Retinal pigment epithelial cell (primary cell): ENCODE measurements around the gene ULK1.

ENCODE experiments used
- DNase-seq: peaks from one replicate; pipeline ENCODE4 v3.0.0-alpha.2; 2010; ENCODE audit warnings: low read depth
- H3K4me3 ChIP-seq: 2 replicates; pipeline ENCODE4 v1.5.1; 2011; ENCODE audit warnings: mild to moderate bottlenecking, low read length, control low read depth, moderate library complexity
- CTCF ChIP-seq: conservative IDR thresholded peaks from 2 replicates; pipeline ENCODE4 v1.5.1; 2011; ENCODE audit warnings: low read depth, low read length, control low read depth, inconsistent platforms

ULK1 gene

GRCh38 chr12:131901431-131902331 is 7.3 kb downstream of the ULK1 start:
- DNase-seq = no peak
- no peak overlapping the region for H3K4me3 ChIP-seq
- no peak for TF ChIP-seq CTCF

- peak; percentile 11 for DNase-seq
- no peak for TF ChIP-seq CTCF
- no peak overlapping the region for H3K4me3 ChIP-seq
These were observed 8.2 kb downstream of the ULK1 start for GRCh38 chr12:131902332-131903241.

- H3K4me3 ChIP-seq = no peak overlapping the region
- no peak for TF ChIP-seq CTCF
- no peak for DNase-seq
These were observed 9.1 kb downstream of the ULK1 start for GRCh38 chr12:131903270-131904255.

- no peak for DNase-seq
- no peak overlapping the region for H3K4me3 ChIP-seq
- no peak for TF ChIP-seq CTCF
These were observed 9.9 kb downstream of the ULK1 start for GRCh38 chr12:131904346-131904745.

- no peak overlapping the region for H3K4me3 ChIP-seq
- no peak for TF ChIP-seq CTCF
- no peak for DNase-seq
These were observed 10.7 kb downstream of the ULK1 start for GRCh38 chr12:131905081-131905629.

- TF ChIP-seq CTCF = no peak
- H3K4me3 ChIP-seq = no peak overlapping the region
- DNase-seq = no peak
These were observed 11.2 kb downstream of the ULK1 start for GRCh38 chr12:131905630-131906091.
